22Rv1 (cell line): Measurements from ENCODE around the gene TMEM132D.

Source experiments
- H3K27ac ChIP-seq: fragments of 450-650 bp; 2 replicates; pipeline ENCODE4 v1.5.1; 2017
- ZFX ChIP-seq: fragments of 450-650 bp; IDR thresholded peaks from 2 replicates; pipeline ENCODE4 v1.6.1; 2017; ENCODE audit warnings: antibody characterized with exemption, borderline replicate concordance
- TF ChIP-seq, protein P1 (sequence below): fragments of 450-650 bp; IDR thresholded peaks from 2 replicates; pipeline ENCODE4 v1.5.1; 2017; ENCODE audit warnings: mild to moderate bottlenecking

Gene TMEM132D

DNA sequence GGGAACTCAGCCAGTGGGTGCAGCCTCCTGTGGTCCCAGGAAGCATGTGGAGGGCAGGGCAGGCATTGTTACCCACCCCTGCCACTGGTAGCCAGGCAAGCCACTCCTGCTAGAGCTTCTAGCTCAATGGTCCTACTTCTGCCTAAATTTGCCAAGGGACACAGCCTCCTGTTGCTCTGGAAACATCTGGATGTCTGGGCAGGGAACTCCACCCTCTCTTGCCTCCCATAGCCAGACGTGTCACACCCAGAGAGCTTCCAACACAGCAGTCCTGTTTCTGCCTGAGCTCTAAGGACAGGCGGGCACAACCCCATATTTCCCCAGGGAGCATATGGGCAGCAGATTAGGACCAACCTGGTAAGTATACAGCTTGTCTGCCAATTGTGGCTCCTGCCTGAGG, 700.4 kb downstream of the TMEM132D start:
- no peak overlapping the region for H3K27ac ChIP-seq
- no peak for TF ChIP-seq ZFX
- TF ChIP-seq, protein P1, sequence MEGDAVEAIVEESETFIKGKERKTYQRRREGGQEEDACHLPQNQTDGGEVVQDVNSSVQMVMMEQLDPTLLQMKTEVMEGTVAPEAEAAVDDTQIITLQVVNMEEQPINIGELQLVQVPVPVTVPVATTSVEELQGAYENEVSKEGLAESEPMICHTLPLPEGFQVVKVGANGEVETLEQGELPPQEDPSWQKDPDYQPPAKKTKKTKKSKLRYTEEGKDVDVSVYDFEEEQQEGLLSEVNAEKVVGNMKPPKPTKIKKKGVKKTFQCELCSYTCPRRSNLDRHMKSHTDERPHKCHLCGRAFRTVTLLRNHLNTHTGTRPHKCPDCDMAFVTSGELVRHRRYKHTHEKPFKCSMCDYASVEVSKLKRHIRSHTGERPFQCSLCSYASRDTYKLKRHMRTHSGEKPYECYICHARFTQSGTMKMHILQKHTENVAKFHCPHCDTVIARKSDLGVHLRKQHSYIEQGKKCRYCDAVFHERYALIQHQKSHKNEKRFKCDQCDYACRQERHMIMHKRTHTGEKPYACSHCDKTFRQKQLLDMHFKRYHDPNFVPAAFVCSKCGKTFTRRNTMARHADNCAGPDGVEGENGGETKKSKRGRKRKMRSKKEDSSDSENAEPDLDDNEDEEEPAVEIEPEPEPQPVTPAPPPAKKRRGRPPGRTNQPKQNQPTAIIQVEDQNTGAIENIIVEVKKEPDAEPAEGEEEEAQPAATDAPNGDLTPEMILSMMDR, result no peak

DNA sequence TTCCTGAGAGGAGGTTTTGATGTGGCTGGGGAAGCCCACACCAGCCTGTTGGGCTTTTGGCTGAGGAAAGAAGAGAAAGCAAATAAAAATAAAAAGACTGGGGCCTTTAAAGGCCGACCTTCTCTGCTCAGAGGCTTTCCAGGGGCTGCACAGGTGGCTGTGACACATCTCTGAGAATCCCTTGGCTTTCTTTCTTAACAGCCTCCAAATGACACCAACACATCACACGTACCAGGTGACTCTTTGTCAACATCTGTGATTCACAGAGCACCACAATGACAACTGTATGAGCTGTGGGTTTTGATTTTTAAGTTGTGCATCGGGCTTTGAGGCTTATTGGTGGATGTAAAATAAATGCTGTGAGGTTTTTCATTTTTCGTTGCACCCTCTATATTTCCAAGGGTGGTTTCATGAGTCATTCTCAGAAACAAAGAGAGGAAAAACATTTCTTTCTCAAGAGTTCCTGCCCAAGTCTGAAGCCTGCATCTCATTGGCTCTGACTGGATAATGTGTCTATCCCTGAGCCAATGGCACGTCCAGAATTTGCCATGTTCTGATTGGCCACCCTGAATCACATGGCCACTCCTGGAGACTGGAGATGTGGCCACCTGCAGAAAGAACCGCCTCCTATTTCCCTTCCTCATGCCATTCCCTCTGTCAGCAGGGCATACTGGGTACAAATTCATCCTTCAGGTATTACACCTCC, 701.6 kb downstream of the TMEM132D start:
- TF ChIP-seq ZFX, result no peak
- TF ChIP-seq, protein P1, result no peak
- H3K27ac ChIP-seq, result no peak overlapping the region

DNA sequence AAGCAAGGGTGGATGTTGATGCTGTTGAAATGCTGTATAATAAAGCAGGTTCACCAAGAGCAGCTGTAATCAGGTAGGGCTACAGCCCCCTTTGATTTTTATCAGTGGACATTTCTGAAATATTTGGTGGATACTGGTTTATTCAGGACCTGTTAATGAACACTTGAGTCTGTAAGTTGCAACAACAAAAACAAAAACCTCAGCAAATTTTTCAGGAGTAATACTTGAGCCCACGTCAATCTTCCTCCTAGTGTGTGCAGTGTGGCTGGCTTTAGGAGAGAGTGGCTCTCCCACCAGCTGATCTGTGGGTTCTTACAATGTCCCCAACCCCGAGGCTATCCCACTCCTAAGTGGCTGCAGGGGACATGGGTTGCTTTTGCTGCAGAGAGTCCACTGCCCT, 702.8 kb downstream of the TMEM132D start:
- TF ChIP-seq, protein P1, result no peak
- TF ChIP-seq ZFX, result no peak
- no peak overlapping the region for H3K27ac ChIP-seq

DNA sequence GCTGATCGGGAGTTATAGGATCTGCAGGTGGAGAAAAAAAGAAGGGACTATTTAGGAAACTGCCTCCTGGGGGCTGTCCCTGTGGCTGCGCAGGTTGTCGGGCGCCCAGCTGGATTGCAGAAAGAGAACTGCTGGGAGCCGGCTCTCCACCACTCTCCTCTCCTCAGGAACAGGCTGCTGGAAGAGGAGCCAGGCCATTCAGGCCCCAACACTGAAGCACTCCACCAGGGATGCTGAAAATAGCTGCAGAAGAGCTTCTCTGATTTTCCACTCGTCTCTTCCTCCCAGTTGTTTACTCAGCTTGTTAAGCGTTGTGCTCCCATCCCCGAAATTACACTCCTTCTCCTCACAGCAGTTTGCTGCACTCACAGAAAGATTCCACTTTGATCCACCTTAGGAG, 703.2 kb downstream of the TMEM132D start:
- H3K27ac ChIP-seq, result no peak overlapping the region
- TF ChIP-seq ZFX, result no peak
- TF ChIP-seq, protein P1, result no peak

DNA sequence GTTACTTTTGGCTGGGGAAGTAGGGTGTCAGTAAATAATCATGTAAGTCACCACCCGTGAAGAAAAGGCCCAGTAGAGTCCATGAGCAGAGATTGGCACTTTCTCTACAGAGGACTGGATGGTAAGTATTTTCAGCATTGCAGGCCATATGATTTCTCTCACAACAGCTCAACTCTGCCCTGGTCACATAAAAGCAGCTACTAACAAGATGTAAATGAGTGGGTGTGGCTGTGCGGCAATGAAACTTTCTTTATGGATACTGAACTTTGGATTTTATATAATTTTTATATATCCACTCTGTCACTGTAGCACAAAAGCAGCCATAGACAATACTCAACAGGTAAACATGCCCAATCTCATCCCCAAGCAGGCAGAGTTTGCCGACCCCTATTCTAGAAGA, 706.9 kb downstream of the TMEM132D start:
- H3K27ac ChIP-seq, result no peak overlapping the region
- TF ChIP-seq, protein P1, result no peak
- TF ChIP-seq ZFX, result no peak

DNA sequence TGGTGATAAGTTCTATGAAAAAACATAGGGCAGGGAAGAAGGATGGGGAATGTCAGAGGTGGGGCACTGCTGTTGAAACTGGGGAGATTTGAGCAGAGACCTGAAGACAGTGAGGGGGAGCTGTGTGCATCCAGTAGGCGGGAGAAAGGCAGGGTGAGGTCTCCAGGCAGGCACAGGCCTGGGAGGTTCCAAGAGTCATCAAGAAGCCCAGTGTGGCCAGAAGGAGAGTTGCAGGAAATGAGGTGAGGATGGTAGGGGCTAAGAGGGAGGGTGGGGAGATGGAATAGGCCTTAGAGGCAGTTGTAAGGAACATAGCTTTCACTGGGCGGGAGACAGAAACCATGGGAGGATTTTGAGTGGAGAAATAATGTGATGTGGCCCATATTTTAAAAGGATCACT, 708.7 kb downstream of the TMEM132D start:
- H3K27ac ChIP-seq, result no peak overlapping the region
- no peak for TF ChIP-seq ZFX
- TF ChIP-seq, protein P1, result no peak

DNA sequence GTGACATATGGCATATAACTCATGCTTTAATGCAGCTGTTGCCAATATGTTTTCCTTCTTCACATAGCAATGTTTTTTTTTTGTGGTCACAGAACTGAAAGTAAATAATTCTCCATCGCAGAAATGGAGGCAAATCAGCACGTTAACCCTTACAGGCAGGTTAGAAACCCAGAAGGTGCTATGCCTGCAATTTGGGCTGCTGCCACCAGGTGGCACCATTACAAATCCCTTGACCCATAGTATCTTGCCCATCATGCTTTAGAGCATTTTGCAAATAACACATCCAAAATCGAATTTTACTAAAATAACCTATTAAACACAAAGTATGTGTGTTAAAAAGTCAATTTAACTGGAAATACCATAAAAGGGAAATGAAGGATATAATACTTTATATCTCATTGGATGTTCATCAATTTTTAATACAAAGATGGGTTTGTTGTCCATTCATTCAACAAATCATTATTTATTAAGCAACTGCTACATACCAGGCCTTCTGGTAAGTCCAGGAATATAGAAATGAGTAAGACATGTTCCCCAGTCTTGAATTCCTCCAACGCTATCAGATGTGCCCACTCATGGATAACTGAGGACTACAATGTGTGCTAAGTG, 710.5 kb downstream of the TMEM132D start:
- no peak overlapping the region for H3K27ac ChIP-seq
- no peak for TF ChIP-seq ZFX
- TF ChIP-seq, protein P1, result peak; percentile 91
